GM12864 (cell line): ENCODE measurements around the gene ERBB2.
"Not testable (repeated sequence)": the region's sequence is repeated elsewhere in the genome, so short reads cannot be mapped to it uniquely, and the experiment has no call there.

Source experiments
- DNase-seq: peaks from one replicate; pipeline ENCODE4 v3.0.0-alpha.2; 2011; ENCODE audit warnings: low read depth
- H3K4me3 ChIP-seq: 2 replicates; pipeline ENCODE4 v1.5.1; 2011; ENCODE audit warnings: mild to moderate bottlenecking, low read depth, low read length, control low read depth
- TF ChIP-seq, protein P1 (sequence below): IDR thresholded peaks from 2 replicates; pipeline ENCODE4 v1.5.1; 2011; ENCODE audit warnings: low read depth, mild to moderate bottlenecking, moderate library complexity, low read length, control low read depth, inconsistent platforms; ENCODE audit errors: missing control alignments

ERBB2 gene

DNA sequence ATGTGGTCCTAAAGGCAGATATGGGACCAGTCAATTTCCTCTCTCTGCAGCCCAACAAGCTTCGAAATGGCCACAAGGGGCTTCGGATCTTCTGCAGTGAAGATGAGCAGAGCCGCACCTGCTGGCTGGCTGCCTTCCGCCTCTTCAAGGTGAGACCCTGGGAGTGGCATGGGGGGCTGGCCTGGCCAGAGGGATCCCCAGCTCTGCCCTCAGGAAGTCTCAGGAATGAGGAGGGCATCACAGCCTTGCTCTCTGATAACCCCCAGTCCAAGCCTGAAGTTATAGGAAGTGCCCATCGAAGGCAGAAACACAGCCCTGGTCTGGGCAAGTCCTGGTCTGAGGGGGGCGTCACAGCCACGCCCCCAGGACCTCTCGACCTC lies 45.0 kb downstream of the ERBB2 start:
- no peak overlapping the region for H3K4me3 ChIP-seq
- TF ChIP-seq, protein P1, sequence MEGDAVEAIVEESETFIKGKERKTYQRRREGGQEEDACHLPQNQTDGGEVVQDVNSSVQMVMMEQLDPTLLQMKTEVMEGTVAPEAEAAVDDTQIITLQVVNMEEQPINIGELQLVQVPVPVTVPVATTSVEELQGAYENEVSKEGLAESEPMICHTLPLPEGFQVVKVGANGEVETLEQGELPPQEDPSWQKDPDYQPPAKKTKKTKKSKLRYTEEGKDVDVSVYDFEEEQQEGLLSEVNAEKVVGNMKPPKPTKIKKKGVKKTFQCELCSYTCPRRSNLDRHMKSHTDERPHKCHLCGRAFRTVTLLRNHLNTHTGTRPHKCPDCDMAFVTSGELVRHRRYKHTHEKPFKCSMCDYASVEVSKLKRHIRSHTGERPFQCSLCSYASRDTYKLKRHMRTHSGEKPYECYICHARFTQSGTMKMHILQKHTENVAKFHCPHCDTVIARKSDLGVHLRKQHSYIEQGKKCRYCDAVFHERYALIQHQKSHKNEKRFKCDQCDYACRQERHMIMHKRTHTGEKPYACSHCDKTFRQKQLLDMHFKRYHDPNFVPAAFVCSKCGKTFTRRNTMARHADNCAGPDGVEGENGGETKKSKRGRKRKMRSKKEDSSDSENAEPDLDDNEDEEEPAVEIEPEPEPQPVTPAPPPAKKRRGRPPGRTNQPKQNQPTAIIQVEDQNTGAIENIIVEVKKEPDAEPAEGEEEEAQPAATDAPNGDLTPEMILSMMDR: no peak
- DNase-seq: no peak

- TF ChIP-seq, protein P1: no peak
- H3K4me3 ChIP-seq: no peak overlapping the region
- DNase-seq: no peak
Measured at GRCh38 chr17:39745335-39746144, 45.7 kb downstream of the ERBB2 start.

- DNase-seq: no peak
- H3K4me3 ChIP-seq: no peak overlapping the region
- TF ChIP-seq, protein P1: no peak
Measured at GRCh38 chr17:39746145-39746461, 46.2 kb downstream of the ERBB2 start.

DNA sequence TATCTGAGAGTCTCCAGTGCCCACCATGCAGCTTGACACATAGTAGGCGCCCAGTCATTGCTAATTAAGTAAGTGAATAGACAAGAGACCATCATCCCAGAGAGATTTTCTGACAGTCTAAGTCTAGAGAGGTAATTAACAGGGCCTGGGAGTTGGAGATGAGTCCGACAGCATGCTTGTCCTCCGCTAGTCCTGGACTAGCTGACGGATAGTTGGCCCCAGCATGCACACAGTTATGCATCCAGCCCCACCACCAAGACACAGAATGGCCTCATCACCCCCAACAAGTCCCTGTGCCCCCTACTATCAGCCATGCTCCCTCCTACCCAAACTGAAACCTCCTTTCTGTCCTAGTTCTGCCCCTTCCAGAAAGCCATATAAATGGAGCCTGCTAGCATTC lies 47.9 kb downstream of the ERBB2 start:
- TF ChIP-seq, protein P1: no peak
- H3K4me3 ChIP-seq: no peak overlapping the region
- DNase-seq: no peak

- not testable (repeated sequence) for DNase-seq, H3K4me3 ChIP-seq
Measured at GRCh38 chr17:39748444-39749034, 48.7 kb downstream of the ERBB2 start.

DNA sequence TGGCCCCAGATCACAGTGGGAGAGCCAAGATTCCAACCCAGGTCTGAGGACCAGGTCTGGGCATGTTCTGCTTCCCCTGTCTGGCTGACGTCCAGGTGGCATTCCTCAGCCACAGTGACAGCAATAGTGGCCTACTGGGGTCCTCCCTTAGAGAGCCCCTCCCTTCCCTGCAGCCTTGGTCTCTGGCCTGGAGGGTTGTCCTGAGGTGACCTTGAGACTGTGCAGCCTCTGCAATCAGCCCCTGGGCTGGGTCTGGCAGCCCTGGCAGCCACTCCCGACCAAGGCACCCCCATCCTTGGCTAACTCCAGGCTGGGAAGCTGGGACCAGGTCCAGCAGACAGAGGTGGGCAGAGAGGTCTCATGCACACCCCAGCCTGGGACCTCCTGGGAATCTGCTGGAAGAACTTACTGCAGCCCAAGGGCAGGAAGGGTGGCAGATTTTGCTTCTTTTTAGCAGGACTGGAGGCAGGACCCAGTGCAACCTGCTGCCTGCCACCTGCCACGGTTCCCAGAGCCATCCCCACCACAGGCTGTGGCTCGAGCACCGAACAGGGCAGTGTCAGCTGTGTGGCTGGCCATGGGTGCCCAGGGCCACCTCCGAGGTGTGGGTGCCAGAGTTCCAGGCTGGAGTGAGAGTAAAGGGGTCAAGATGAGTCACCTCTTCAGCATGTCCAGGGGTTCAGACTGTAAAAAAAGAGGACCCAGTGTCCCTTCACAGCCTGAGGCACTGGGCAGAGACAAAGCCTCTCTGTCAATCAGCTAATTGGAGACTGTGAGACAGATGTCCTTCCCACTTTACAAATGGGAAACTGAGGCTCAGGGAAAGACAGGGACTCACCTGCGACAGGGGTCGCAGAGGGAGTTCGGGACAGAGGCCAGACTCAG lies 50.5 kb downstream of the ERBB2 start:
- no peak overlapping the region for H3K4me3 ChIP-seq
- no peak for DNase-seq
- TF ChIP-seq, protein P1: no peak

GRCh38 chr17:39751016-39751543 lies 51.2 kb downstream of the ERBB2 start:
- no peak for DNase-seq
- H3K4me3 ChIP-seq: no peak overlapping the region
- TF ChIP-seq, protein P1: no peak
